Stimulated activated naive CD4-positive, alpha-beta T cell treated with Interleukin-2 at 50 U/mL for 16 hours (primary cell): Measurements from ENCODE around the gene GRM4.

ENCODE experiments used
- DNase-seq: peaks from one replicate; lab custom pipeline; 2025; lab: John Stamatoyannopoulos, UW

Gene GRM4

DNA sequence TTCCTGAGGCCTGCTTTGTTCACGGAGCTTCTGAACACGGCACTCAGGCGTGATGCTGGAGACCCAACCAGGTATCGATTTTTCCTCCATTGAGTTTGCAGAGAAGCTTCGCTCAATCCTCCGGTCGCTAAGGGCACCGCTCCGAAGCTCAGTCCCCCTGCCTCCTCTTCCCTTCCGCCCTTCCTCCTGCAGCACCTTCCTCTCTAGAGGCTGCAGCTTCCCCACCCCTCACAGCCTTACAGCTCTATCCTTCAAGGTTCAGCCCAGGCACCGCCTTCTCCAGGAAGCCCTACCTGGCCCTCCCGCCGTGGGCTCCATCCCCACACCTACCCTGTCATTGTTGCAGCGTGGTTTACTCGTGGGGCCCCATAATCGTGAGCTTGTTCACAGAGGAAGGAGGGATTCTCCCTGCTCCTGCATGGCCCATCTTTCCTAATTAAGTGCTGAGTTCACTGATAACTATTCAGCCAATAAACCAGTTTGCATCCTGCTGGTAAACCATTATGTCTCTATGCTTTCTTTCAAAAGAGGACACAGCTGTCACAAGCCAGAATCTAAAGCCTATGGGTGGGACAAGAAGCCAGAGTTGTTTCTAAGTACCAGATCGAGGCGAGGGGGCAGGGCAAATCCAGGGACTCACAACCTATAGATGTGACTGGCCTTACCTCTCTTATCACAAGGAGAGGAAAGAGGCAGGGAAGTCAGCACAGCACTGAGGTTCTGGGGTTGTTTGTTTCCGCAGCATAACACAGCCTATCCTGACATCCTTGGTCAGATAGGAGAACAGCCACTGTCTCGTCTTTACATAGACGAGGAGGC, 152.0 kb downstream of the GRM4 start:
- no peak for DNase-seq

GRCh38 chr6:33993091-33993490, 152.8 kb downstream of the GRM4 start:
- DNase-seq, result no peak

DNA sequence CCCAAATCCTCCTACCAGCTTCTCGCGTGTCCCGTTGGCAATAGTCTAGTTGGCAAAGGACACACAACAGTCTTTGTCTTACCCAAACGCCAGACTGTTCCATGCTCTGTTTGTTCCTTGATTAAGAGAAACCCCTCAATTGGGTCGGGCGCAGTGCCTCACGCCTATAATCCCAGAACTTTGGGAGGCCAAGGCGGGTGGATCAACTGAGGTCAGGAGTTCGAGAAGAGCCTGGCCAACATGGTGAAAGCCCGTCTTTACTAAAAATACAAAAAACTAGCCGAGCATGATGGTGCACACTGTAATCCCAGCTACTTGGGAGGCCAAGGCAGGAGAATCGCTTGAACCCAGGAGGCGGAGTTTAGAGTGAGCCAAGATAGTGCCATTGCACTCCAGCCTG, 153.7 kb downstream of the GRM4 start:
- no peak for DNase-seq

DNA sequence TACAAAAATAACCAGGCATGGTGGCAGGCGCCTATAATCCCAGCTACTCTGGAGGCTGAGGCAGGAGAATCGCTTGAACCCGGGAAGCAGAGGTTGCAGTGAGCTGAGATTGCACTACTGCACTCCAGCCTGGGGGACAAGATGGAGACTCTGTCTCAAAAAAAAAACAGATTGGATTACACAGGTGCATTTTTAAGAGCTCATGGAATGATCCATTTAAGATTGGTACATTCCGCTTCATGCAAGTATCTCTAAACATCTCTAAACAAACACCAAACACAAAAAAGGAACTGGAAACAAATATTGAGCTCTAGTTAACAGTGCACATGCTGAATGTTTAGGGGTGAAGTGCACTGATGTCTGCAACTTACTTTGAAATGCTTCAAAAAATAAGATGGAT, 154.3 kb downstream of the GRM4 start:
- no peak for DNase-seq

DNA sequence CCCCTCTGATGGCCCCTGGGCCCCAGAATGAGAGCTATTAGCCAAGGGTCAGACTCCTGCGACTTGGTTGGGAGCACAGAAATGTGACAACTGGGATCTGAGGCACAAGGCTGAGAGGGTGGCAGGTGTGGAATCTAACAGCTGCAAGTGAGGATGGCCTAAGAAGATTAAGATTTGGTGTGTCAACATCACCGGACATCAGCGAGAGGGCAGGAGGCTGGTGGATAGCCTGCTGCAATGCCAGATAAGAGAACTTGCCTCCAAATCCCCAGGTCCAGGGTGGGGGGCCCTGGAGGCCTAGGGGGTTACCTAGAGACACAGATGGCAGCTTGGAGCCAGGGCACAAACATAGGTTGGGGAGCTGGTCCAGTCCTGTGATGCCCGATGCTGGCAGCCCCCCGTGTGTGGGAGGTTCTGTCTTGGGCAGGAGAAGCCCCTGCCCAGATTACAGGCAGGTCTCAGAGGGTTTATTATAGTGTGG, 155.8 kb downstream of the GRM4 start:
- no peak for DNase-seq

- DNase-seq, result no peak
Measured at GRCh38 chr6:33989016-33989854, 156.7 kb downstream of the GRM4 start.

- DNase-seq, result no peak
Measured at GRCh38 chr6:33988121-33989015, 157.5 kb downstream of the GRM4 start.

- DNase-seq, result no peak
Measured at GRCh38 chr6:33987531-33988021, 158.3 kb downstream of the GRM4 start.

GRCh38 chr6:33985947-33986346, 159.9 kb downstream of the GRM4 start:
- DNase-seq, result no peak

- DNase-seq, result no peak
Measured at GRCh38 chr6:33985313-33985751, 160.6 kb downstream of the GRM4 start.

- DNase-seq, result no peak
Measured at GRCh38 chr6:33984466-33985312, 161.2 kb downstream of the GRM4 start.

- no peak for DNase-seq
Measured at GRCh38 chr6:33983721-33984465, 162.0 kb downstream of the GRM4 start.

GRCh38 chr6:33983109-33983716, 162.7 kb downstream of the GRM4 start:
- no peak for DNase-seq

- DNase-seq, result no peak
Measured at GRCh38 chr6:33981861-33982260, 164.0 kb downstream of the GRM4 start.

- no peak for DNase-seq
Measured at GRCh38 chr6:33981421-33981820, 164.5 kb downstream of the GRM4 start.

DNA sequence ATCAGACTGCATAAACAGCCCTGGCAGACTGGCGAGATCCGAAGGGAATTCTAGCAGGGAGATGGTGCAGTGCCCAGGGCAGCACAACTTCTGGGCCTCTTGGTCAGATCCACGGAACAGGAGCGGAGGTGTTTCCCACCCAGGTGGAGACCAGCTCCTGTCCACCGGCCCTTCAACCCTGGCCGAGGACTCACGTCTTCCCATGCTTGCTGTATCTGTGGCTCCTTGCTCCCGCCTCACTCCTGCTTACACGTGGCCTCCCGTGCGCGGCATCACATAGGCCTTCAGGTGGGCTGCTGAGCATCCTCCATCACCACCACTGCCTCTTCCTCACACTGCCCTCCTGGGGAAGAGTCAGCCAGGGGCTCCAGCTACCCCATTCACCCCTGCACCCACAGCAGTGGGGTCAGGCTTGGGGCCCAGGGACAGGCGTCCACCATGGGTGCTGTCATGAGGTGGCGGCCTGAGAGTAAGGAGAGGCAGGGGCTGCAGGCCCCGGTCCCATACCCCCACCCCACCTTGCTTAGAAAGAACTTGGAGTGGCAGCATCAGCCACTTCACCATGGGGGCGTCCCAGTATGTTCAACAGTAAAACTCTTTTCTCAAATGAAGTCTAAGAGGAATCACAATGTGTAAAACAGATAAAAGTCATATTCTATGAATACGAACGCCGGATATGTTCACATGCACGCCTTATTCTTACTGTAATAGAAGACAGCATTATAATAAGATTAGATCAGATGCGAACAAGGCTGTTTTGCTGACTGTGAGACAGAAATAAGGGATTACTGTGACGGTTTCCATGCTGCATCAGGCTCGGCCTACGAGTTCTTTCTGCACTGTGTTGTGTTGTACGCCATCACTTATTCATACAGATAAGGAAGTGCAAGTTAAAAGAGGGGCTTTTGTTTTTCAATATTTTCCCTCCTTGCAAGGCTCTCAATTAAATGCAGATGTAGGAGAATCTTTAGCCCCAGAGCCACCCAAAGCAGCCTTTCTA, 165.4 kb downstream of the GRM4 start:
- DNase-seq, result no peak

DNA sequence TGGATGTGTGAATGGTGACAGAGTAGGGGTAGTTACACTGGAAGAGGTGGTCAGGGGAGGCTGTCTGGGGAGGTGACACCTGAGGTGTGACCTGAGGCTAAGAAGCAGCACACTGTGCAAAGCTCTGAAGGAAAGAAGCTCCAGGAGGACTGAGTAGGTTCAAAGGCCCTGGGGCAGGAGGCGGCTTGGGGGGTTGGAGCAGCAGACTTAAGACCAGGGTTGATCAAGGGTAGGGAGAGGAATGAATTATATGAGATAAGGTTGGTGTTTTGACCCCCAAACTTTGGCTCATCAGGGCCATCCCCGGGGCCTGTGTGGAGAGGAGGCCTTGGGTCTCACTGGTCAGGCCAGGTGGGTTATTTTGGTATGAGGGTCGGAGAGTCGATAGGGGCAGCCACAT, 166.1 kb downstream of the GRM4 start:
- DNase-seq, result no peak

DNA sequence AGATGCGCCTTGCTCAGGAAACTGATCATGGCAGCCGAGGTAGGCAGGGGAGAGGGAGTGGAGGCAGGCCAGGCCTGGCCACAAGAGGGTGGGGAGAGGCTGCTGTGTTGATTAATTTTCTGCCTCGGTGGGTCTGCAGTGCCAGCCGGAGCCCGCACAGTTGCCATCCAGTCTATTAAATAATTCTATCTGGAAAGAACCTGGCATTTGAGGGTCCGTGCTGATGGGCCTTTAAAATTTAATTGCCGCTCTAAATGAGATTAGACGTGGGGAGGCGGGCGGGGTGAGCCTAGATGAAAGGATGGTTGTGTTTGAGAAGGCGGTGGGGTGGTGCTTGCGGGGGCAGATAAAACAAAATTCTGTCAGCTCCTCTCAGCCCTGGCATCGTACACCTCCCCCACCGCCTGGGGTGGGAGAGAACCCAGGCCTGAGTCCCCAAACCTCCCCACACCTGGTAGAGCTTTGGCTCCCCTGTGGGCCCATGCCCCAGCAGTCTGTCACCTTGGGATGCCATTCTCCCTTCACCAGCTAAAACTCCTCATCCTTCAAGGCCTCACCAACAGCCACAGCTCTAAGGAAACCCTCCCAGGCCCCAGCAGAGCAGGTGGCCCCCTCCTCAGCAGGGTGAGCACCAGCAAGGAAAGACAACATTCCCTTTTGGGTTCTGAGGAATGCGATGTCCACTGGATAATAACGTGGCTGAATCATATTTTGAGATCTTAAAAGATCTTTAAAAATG, 167.3 kb downstream of the GRM4 start:
- no peak for DNase-seq
